ENCODE data around the gene DDX46.

- TF ChIP-seq, protein P1, sequence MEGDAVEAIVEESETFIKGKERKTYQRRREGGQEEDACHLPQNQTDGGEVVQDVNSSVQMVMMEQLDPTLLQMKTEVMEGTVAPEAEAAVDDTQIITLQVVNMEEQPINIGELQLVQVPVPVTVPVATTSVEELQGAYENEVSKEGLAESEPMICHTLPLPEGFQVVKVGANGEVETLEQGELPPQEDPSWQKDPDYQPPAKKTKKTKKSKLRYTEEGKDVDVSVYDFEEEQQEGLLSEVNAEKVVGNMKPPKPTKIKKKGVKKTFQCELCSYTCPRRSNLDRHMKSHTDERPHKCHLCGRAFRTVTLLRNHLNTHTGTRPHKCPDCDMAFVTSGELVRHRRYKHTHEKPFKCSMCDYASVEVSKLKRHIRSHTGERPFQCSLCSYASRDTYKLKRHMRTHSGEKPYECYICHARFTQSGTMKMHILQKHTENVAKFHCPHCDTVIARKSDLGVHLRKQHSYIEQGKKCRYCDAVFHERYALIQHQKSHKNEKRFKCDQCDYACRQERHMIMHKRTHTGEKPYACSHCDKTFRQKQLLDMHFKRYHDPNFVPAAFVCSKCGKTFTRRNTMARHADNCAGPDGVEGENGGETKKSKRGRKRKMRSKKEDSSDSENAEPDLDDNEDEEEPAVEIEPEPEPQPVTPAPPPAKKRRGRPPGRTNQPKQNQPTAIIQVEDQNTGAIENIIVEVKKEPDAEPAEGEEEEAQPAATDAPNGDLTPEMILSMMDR (IDR thresholded peaks at IDR 0.05; ENCODE audit: poor library complexity) = no peak
- no peak for TF ChIP-seq EZH2phosphoT487 (IDR thresholded peaks at IDR 0.05; ENCODE audit: low read depth, severe bottlenecking, unreplicated experiment)
Observed at GRCh38 chr5:134835623-134836022, 77.0 kb downstream of the DDX46 start.
